OCI-LY3 (cell line): ENCODE measurements around the gene ZNF516.

Experiments used
- H2AFZ ChIP-seq: fragments of 200-600, 300-600 bp; shearing (Covaris generic); 2 replicates; pipeline ENCODE4 v1.6.0; 2014; ENCODE audit warnings: antibody characterized with exemption, low read depth, low read length
- H3K27ac ChIP-seq: fragments of 200-600, 300-600 bp; sonication (generic); 2 replicates; pipeline ENCODE4 v1.5.1; 2014; ENCODE audit warnings: mild to moderate bottlenecking, low read length, moderate library complexity, mixed read lengths
- H3K27me3 ChIP-seq: fragments of 200-600, 300-600 bp; sonication (generic); 2 replicates; pipeline ENCODE4 v1.6.1; 2014; ENCODE audit warnings: low read depth, low read length, mixed read lengths
- H3K36me3 ChIP-seq: fragments of 200-600, 300-600 bp; sonication (generic); replicated peaks from 2 replicates; pipeline ENCODE3; 2014; ENCODE audit warnings: low read depth, low read length, mixed read lengths
- H3K4me1 ChIP-seq: fragments of 300-600, 200-600 bp; sonication (generic); 2 replicates; pipeline ENCODE4 v1.6.1; 2014; ENCODE audit warnings: low read length, mixed read lengths
- H3K4me2 ChIP-seq: fragments of 200-600, 300-600 bp; sonication (generic); 2 replicates; pipeline ENCODE4 v1.6.1; 2014; ENCODE audit warnings: low read length, mixed read lengths
- H3K4me3 ChIP-seq: fragments of 300-600, 200-600 bp; sonication (generic); 2 replicates; pipeline ENCODE4 v1.5.1; 2014; ENCODE audit warnings: antibody characterized with exemption, mild to moderate bottlenecking, low read length, moderate library complexity
- H3K79me2 ChIP-seq: fragments of 300-600, 200-600 bp; shearing (Covaris generic); 2 replicates; pipeline ENCODE4 v1.6.1; 2014; ENCODE audit warnings: mild to moderate bottlenecking, low read length, mixed read lengths
- H3K9ac ChIP-seq: fragments of 300-600, 200-600 bp; shearing (Covaris generic); 2 replicates; pipeline ENCODE4 v1.6.0; 2014; ENCODE audit warnings: mild to moderate bottlenecking, low read length, moderate library complexity
- H3K9me3 ChIP-seq: fragments of 200-600, 300-600 bp; shearing (Covaris generic); 2 replicates; pipeline ENCODE4 v1.6.1; 2014; ENCODE audit warnings: low read length, mixed read lengths; ENCODE audit not compliant: insufficient read depth
- H4K20me1 ChIP-seq: fragments of 200-600, 300-600 bp; sonication (generic); 2 replicates; pipeline ENCODE4 v1.6.1; 2016; ENCODE audit warnings: low read length, mixed read lengths; ENCODE audit not compliant: insufficient read depth
- CTCF ChIP-seq: fragments of 200-600, 300-600 bp; sonication (generic); IDR thresholded peaks from 2 replicates; pipeline ENCODE4 v1.5.1; 2014; ENCODE audit warnings: antibody characterized with exemption, low read length, low read depth
- EZH2phosphoT487 ChIP-seq: fragments of 200-600 bp; shearing (Covaris generic); IDR thresholded peaks from 2 replicates; pipeline ENCODE4 v1.6.1; 2018; ENCODE audit warnings: antibody characterized with exemption, mixed run types, low read depth

ZNF516 gene

GRCh38 chr18:76494231-76495005, 624 bp downstream of the ZNF516 start:
- peak overlapping the region; percentile 68 for H3K9ac ChIP-seq
- 0 out of 2 replicates have a peak overlapping the region, but pooled peaks have one; percentile 34 for H2AFZ ChIP-seq
- H3K4me3 ChIP-seq = peak overlapping the region; percentile 76
- H3K36me3 ChIP-seq = peaks cover 5% of the 10 kb centered on the region
- peak overlapping the region; percentile 53 for H3K4me2 ChIP-seq
- no peaks in the 10 kb centered on the region for H3K27me3 ChIP-seq
- peak overlapping the region; percentile 75 for H3K27ac ChIP-seq
- H3K9me3 ChIP-seq = peaks cover 12% of the 10 kb centered on the region; the same call in 1 of the 2 replicates
- H3K4me1 ChIP-seq = peaks cover 20% of the 10 kb centered on the region
- no peaks in the 10 kb centered on the region for H4K20me1 ChIP-seq
- TF ChIP-seq CTCF = no peak
- TF ChIP-seq EZH2phosphoT487 = no peak
- peaks cover 8% of the 10 kb centered on the region for H3K79me2 ChIP-seq

GRCh38 chr18:76493213-76494161, 1.6 kb downstream of the ZNF516 start:
- peaks cover 13% of the 10 kb centered on the region; the same call in 1 of the 2 replicates for H3K4me1 ChIP-seq
- no peaks in the 10 kb centered on the region for H4K20me1 ChIP-seq
- peak overlapping the region; percentile 75 for H3K27ac ChIP-seq
- H3K4me3 ChIP-seq = peak overlapping the region; percentile 76
- H3K27me3 ChIP-seq = 0 out of 2 replicates have a peak, but pooled peaks cover 3% of the 10 kb centered on the region
- TF ChIP-seq CTCF (no peak), EZH2phosphoT487 (no peak)
- H3K79me2 ChIP-seq = peaks cover 8% of the 10 kb centered on the region
- peak overlapping the region; percentile 53 for H3K4me2 ChIP-seq
- H3K36me3 ChIP-seq = no peaks in the 10 kb centered on the region
- H3K9ac ChIP-seq = peak overlapping the region; percentile 68
- peak overlapping the region; percentile 34; the same call in 1 of the 2 replicates for H2AFZ ChIP-seq
- H3K9me3 ChIP-seq = peaks cover 6% of the 10 kb centered on the region; the same call in 1 of the 2 replicates

GRCh38 chr18:76492669-76493212, 2.3 kb downstream of the ZNF516 start:
- Histone ChIP-seq H3K27me3 (peaks cover 7% of the 10 kb centered on the region; the same call in 1 of the 2 replicates), H2AFZ (peak overlapping the region; percentile 22), H3K4me2 (peak overlapping the region; percentile 51), H3K4me3 (peak overlapping the region; percentile 76), H3K9ac (peak overlapping the region; percentile 68), H4K20me1 (no peaks in the 10 kb centered on the region), H3K9me3 (peaks cover 6% of the 10 kb centered on the region; the same call in 1 of the 2 replicates), H3K27ac (peak overlapping the region; percentile 75), H3K4me1 (peaks cover 5% of the 10 kb centered on the region; the same call in 1 of the 2 replicates), H3K36me3 (no peaks in the 10 kb centered on the region), H3K79me2 (peaks cover 8% of the 10 kb centered on the region)
- TF ChIP-seq CTCF (no peak), EZH2phosphoT487 (no peak)
